GM18951 (cell line): Measurements from ENCODE around the gene QSOX2.

Source experiments
- POLR2A ChIP-seq: IDR thresholded peaks from 4 replicates; pipeline ENCODE4 v1.6.1; 2011; ENCODE audit warnings: mild to moderate bottlenecking; ENCODE audit not compliant: insufficient read length, insufficient read depth; ENCODE audit errors: extremely low read depth
- in situ Hi-C: fragments of 300-500 bp; cut with MboI; formaldehyde crosslinking; loops from one replicate; pipeline ENCODE4 v1.12.0; 2022; ENCODE audit warnings: low sequenced_read_pairs, mixed read lengths, inconsistent platforms; ENCODE audit not compliant: unreplicated experiment

The QSOX2 gene

DNA sequence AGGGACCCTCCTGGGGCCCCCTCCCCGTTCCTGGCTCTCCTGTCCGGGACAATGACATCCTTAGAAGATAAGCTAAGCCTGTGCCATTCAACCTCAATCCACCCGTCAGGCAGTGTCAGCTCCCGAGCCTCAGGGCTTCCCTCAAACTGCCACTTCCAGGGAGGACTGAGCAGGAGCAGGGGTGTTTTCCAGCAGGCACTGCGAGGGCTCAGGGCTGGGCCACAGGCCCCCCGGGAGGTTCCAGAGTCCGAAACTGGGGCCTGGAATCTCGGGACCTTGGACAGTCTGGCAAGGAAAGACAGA, 66.9 kb downstream of the QSOX2 start:
- in situ Hi-C loops = no loop called here
- no peak for TF ChIP-seq POLR2A

DNA sequence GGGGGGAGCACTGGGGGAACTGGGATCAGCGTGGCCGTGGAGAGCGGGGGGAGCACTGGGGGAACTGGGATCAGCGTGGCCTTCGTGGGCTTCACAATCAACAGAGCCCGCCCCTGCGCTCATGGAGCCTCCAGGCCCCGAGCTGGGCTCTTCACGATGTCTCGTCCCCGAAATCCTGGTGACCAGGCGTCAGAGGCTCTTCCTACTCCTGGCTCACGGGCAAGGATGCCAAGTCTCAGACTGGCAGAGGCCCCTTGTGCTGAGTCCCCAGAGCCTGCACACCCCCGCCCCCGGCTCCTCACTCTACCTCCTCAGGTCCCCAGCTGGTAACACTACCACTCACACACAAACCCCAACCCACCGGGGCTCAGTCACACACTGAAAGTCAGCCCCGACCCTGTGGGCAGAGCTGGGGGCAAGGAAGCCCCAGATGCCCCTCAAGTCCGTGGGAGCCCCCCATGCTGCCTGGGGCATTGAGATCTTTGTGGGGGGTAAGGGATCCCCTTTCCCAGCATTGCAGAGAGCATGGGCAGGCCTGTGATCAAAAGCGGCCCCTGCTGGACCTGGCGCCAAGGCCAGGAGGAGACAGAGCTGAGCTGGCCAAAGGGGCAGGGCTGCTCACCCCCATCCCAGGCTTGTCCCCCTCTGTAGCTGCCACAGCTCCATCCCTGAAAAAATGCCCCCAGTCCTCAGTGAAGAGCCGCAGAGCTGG, 67.4 kb downstream of the QSOX2 start:
- TF ChIP-seq POLR2A = no peak
- in situ Hi-C loops = no loop called here

DNA sequence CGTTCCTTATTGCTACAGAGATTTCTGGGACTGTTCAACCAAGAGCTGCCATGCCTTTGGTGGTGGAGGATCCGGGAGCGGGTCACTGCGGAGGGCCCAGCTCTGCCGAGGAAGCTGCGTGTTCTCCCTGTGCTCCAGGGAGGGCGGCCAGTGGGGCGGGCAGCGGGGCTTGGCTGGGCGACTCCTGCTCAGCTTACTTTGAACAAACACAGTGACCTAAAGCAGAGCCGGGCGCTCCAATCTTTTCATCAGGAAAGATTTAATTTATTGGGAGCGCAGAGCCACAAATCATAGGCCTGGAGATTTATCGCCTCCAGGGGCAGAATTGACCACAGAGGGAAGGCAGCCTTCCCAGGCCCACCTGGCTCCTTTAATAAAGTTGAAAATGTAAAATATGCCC, 68.4 kb downstream of the QSOX2 start:
- TF ChIP-seq POLR2A = no peak
- in situ Hi-C loops = no loop called here

DNA sequence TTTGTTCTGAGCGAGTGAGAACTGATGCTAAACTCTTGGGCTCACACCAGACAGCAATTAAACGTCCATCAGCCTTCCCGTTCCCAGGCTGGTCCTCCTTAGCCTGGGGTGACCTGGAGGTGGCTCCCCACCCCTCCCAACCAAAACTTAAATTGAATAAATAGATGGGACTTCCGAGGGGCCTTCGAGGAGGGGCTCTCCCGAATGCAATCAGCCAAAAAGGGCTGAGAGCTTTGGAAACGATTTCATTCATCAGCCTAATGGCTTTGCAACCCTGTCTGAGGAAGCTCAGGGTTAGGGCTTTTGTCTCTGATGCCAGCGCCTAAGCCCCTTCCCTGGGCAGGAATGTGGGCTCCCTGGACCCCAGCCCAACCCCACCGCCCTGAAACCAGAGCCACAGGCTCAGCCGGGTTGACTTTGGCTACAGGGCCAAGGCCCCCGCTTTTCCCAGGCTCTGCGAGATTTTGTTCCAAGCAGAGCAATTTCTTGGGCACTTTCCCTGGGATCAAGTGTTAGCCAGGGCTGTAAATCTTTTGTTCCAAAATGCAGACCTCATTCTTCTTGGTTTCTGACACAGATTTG, 69.9 kb downstream of the QSOX2 start:
- TF ChIP-seq POLR2A = no peak
- in situ Hi-C loops = no loop called here

DNA sequence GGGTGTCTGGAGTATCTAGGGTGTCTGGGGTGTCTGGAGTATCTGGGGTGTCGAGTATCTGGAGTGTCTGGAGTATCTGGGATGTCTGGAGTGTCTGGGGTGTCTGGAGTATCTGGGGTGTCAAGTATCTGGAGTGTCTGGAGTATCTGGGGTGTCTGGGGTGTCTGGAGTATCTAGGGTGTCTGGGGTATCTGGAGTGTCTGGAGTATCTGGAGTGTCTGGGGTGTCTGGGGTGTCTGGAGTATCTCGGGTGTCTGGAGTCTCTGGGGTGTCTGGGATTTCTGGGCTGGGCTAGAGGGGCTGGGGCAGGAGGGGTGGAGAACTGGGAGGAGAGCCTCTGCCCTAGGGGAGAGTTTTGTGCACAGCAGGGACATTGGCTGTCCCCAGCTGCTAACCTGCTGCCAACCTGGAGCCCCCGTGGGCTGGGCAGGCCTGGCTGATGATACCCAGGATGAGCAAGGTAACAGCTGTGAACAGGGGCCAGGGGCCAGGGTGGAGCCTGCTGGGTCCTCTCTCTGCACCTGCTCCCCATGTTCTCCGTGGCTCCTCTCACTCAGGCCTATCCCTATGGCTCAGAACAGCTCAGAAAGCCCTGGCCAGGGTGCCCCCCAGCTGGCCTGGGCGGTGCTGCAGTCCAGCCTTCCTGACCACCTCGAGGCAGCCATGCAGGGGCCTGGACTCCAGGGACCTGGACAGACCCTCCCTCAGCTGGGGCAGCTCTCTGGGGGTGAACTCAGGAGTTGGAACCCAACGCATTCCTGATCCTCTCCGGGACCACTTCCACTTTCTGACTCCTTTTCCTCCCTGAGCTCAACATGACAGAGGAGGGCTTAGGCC, 70.6 kb downstream of the QSOX2 start:
- in situ Hi-C loops = loop anchor here (25.0 kb wide), 1 partner anchor 87 kb away; no protein-coding TSS in a partner anchor
- no peak for TF ChIP-seq POLR2A

DNA sequence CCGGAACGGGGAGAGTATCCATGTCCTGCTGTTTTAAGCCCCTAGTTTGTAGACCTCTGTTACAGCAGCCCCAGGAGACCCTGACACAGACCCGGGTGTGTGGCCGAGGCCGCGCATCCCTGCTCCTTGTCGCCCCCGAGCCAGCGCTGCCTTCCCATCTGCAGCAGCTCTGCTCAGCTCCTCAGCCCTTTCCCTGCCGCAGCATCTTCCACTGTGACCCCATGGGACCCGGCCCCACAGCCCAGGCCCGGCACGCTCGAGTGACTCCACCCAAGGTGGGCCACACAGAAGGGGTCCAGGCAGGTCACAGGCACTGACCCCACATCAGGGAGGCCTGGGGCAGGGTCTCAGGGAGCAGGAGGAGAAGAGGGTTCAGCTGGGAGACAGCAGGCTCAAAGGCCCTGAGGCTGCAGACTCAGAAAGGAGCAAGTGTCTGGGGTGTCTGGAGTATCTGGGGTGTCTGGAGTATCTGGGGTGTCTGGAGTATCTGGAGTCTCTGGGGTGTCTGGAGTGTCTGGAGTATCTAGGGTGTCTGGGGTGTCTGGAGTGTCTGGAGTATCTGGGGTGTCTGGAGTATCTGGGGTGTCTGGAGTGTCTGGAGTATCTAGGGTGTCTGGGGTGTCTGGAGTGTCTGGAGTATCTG, 71.8 kb downstream of the QSOX2 start:
- in situ Hi-C loops = loop anchor here (25.0 kb wide), 1 partner anchor 89 kb away; no protein-coding TSS in a partner anchor

DNA sequence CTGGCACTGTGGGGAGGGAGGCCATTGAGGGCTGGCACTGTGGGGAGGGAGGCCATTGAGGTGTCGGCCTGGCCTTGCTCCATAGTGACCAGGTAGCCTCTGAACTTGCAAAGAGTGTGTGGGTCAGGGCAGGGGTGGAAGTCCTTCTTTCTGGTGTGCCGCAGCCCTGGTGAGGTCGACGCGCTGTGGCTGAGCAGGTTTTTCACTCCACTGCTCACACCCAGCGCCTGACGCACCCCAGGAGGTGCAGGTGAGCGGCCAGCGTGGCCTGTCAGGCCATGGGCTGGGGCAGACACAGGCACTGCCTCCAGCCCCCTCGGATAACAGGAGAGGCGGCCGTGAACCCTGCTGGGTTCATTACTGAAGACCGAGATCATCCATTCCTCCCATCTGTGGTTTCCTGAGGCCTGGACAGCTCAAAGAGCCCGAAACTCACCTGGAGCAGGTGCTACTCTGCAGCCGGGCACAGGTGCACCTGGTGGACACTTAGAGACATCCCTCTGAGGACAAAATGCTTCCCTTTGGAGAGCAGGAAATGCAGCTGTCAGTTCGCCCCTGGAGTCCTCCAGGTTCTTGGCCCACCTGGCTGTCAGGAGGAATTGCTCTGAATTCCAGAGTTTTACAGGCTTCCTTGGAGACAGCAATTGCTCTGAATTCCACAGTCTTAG, 73.1 kb downstream of the QSOX2 start:
- no peak for TF ChIP-seq POLR2A
- in situ Hi-C loops = loop anchor here (25.0 kb wide), 1 partner anchor 90 kb away; no protein-coding TSS in a partner anchor

More for the DNA sequence above, 71.8 kb downstream of the QSOX2 start:
- no peak for TF ChIP-seq POLR2A

DNA sequence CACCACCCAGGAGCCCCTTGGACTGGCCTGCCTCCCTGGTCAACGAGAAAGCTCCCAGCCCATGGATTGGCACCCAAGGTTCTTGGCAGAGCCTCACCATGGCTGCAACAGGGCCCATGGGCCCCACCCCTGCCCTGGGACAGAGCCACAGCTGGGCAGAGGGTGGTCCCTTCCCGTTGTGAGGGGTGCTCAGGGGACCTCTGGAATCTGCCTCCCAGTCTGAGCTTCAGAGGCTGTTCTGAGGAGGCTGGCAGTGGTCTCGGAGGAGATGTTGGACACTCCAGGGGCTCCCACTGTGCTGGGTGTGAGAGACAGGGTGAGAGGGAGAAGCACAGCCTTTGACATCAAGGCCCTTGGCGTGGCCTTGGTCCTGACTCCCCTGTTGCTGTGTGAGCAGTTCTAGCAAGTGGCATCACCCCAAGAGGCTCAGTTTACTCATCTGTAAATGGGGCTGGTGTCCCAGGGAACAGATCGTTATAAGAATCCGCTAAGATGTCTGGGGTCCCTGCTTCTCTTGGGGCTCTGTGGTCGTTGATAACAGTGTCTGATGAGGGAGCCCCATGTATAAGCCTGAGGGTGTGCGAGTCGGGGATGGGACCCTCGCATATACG, 73.7 kb downstream of the QSOX2 start:
- TF ChIP-seq POLR2A = no peak
- in situ Hi-C loops = loop anchor here (25.0 kb wide), 1 partner anchor 90 kb away; no protein-coding TSS in a partner anchor

DNA sequence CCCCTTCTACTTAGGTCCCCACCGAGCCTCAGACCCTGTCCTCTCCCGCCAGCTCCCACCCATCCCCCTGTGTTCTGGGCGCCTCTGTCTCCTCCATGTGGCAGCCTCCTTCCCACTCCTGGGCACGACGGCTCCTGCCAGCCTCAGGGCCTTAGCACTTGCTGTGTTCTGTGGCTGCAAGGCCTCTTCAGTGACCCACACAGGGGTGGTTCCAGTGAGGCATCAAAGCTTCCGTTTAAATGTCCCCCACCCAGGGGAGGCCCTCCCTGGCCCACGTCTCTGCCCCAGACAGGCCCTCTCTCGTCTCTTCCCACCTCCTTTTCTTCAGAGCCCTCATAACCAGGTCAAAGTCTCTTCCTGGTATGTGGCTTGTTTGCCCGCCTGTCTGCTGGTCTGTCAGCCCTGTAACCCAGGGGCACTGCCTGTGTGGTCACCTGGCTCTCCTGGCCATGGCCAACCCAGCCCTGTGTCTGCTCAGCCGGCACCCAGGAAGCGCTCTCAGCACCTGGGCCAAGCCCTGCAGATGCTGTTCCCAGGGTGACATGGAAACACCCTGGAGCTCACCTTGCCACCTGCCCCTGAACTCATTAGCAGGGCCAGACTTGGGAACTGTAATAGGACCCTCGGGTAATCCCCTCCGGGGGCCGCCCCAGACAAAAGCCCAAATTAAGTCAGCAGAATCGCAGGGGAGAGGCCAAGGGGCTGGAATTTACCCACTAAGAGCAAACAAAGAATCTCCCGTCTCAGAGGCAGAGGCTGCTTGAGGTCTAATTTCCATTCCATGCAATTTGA, 74.4 kb downstream of the QSOX2 start:
- in situ Hi-C loops = loop anchor here (25.0 kb wide), 1 partner anchor 91 kb away; no protein-coding TSS in a partner anchor
- no peak for TF ChIP-seq POLR2A

DNA sequence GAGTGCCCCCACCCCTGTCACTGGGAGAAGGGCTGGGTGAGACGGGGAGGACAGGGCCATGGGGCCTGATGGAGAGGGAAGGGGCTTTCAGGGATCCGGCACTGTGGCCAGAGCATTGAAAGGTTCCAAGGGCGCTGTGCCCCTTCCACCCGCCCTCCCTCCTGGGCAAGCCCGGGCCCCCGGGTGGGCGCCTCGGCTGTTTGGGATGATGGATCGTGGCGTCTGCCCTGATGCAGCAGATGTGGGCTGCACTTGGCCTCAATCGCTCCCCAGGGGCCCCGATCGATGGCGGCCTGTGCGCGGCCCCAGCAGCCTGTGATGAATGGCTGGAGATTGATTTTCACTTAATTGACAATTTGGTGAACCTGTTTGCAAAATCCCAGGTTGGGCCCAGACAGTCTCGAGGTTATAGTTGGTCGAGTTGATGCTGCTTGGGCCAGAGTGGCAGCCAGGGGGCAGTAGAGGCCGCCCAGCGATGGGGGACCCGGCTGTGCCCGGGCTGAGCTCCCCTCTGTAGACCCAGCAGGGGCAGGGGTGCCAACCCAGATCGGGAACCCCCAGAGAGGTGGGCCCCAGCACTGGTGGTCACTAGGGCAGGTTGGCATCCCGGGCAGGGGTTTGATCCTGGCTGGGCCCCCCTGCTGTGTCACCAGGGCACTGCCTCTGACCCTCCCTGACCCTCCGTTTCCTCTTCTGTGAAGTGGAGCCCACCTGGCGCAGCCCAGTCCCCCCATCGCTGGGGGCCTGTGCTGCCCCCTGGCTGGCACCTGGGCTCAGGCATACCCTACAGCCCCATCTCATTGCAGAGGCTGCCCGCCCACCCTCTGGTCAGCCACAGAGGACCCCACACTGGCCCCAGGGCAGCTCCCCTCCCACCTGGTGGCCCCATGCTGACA, 75.4 kb downstream of the QSOX2 start:
- in situ Hi-C loops = loop anchor here (25.0 kb wide), 1 partner anchor 92 kb away; no protein-coding TSS in a partner anchor

More for the DNA sequence above, 75.4 kb downstream of the QSOX2 start:
- no peak for TF ChIP-seq POLR2A
